Measurements from ENCODE around the gene MAPK6. TPM values are rescaled to one million over a fixed set of nuclear protein-coding genes. Genes with fewer than 3 reads are reported as not detected.

MAPK6 gene
- total RNA-seq, 1 experiment from 2014 or later: 56.4 TPM

DNA sequence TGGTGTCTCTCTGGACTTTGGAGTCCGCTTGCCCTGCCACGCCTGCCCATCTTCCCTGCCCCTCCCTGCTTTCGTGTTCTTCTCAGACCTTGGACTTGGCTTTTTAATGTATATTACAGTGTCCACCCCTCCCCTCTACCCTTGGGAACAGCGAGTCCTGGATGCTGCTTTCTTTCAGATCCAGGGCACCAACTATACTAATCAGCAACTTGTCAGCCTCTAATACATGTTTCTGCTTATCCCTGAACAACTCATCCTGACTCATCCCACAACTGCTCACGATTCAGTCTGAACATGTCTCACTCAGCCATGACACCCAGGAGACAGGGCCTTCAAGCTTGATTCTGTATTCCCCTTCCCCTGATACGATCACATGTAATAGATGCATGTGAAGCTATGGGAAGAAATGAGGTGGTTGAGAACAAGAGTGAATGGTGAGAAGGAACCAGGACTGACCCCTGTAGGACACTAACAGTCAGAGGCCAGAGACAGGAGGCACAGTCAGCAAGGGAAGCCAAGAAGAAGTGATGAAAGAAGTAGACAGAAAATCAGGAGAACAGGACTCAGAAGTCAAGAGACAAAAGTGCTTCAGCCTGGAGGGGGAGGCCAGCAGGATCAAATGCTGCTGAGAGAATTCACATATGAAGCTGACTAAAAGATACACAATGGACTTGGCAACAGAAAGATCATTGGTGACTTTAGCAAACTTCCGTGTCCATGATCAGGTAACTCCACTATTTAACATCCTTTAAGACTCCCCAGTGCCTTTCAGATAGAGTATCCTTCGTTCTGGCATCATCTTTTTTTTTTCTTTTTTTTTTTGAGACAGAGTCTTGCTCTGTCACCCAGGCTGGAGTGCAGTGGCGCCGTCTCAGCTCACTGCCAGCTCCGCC lies 58.1 kb downstream of the MAPK6 start:
- ChIA-PET POLR2A (ENCODE audit: low non-redundant PET) (no interaction called here), CTCF (no interaction called here)
- H3K4me3 ChIP-seq (ENCODE audit: low read depth, low read length, poor library complexity, severe bottlenecking): no peak overlapping the region
- no peaks in the 10 kb centered on the region for H3K36me3 ChIP-seq (ENCODE audit: insufficient read depth, low read length, poor library complexity, severe bottlenecking)
- TF ChIP-seq, protein P1, sequence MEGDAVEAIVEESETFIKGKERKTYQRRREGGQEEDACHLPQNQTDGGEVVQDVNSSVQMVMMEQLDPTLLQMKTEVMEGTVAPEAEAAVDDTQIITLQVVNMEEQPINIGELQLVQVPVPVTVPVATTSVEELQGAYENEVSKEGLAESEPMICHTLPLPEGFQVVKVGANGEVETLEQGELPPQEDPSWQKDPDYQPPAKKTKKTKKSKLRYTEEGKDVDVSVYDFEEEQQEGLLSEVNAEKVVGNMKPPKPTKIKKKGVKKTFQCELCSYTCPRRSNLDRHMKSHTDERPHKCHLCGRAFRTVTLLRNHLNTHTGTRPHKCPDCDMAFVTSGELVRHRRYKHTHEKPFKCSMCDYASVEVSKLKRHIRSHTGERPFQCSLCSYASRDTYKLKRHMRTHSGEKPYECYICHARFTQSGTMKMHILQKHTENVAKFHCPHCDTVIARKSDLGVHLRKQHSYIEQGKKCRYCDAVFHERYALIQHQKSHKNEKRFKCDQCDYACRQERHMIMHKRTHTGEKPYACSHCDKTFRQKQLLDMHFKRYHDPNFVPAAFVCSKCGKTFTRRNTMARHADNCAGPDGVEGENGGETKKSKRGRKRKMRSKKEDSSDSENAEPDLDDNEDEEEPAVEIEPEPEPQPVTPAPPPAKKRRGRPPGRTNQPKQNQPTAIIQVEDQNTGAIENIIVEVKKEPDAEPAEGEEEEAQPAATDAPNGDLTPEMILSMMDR (conservative IDR thresholded peaks at IDR 0.05; ENCODE audit: low read depth, low read length): no peak
- TF ChIP-seq EZH2 (IDR thresholded peaks at IDR 0.05; ENCODE audit: borderline replicate concordance, low read depth, low read length, poor library complexity, severe bottlenecking): no peak
- H3K27me3 ChIP-seq (replicated peaks; ENCODE audit: insufficient read depth, low read depth, low read length, poor library complexity): no peaks in the 10 kb centered on the region
- no peak overlapping the region for H3K27ac ChIP-seq (ENCODE audit: low read depth, low read length, poor library complexity, severe bottlenecking)
- DNase-seq (ENCODE audit: low spot score): no peak
- H3K4me1 ChIP-seq (ENCODE audit: insufficient read depth, low read length, poor library complexity, severe bottlenecking): no peaks in the 10 kb centered on the region
- intact Hi-C loops (cut with micrococcal nuclease; ENCODE audit: unreplicated experiment): loop anchor here (5.0 kb wide), 1 partner anchor 295 kb away; no protein-coding TSS in a partner anchor
- H3K9me3 ChIP-seq (ENCODE audit: low read depth, low read length, poor library complexity, severe bottlenecking): no peaks in the 10 kb centered on the region
- no TSS peak for BruUV-seq (replicated peaks)

DNA sequence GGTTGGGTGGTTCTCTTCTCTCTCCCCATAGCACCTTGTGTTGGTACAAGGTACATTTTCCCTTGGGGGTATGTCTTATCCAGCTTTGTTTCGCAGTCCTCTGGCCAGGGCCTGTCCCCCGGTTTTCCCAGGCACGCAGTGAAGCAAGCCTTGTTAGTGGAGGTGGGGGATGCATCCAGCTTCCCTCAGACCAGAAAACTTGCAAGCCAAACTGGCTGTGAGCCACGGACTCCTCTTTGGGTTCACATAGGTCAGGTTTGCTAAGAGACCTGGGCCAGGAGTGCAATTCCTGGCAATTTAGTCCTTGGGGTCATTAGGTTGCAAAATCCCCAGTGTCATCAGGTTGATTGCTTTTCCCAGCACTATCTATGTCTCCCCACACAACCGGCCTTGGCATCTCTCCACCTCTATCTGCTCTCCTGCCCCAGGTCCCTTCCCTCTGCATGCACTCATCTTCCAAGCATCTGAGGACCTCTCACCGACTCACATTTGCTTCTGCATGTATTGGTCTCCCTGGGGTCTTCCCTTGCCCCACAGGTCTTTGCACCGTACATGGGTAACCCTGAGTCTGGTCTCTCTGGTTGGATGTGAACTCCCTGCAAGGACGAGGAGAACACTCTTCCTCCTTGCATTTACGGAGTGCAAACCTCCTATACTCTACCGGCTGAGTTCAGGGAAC lies 59.3 kb downstream of the MAPK6 start:
- POLR2A ChIA-PET (ENCODE audit: low non-redundant PET): no interaction called here
- BruUV-seq (replicated peaks): no TSS peak
- Histone ChIP-seq H3K27me3 (replicated peaks; ENCODE audit: insufficient read depth, low read depth, low read length, poor library complexity) (no peaks in the 10 kb centered on the region), H3K4me3 (ENCODE audit: low read depth, low read length, poor library complexity, severe bottlenecking) (no peak overlapping the region), H3K4me1 (ENCODE audit: insufficient read depth, low read length, poor library complexity, severe bottlenecking) (no peaks in the 10 kb centered on the region), H3K27ac (ENCODE audit: low read depth, low read length, poor library complexity, severe bottlenecking) (no peak overlapping the region), H3K36me3 (ENCODE audit: insufficient read depth, low read length, poor library complexity, severe bottlenecking) (no peaks in the 10 kb centered on the region), H3K9me3 (ENCODE audit: low read depth, low read length, poor library complexity, severe bottlenecking) (no peaks in the 10 kb centered on the region)
- CTCF ChIA-PET: interaction anchor here (0.5 to 1.2 kb wide), 10 partner anchors 9 to 657 kb away, joined by 3 to 7 read pairs (median 3); partner anchors contain the start of genes GNB5 and LEO1
- no peak for DNase-seq (ENCODE audit: low spot score)
- intact Hi-C loops (cut with micrococcal nuclease; ENCODE audit: unreplicated experiment): loop anchor here (5.0 kb wide), 1 partner anchor 296 kb away; no protein-coding TSS in a partner anchor
- no peak for TF ChIP-seq EZH2 (IDR thresholded peaks at IDR 0.05; ENCODE audit: borderline replicate concordance, low read depth, low read length, poor library complexity, severe bottlenecking)
- TF ChIP-seq, protein P1 (conservative IDR thresholded peaks at IDR 0.05; ENCODE audit: low read depth, low read length): no peak

DNA sequence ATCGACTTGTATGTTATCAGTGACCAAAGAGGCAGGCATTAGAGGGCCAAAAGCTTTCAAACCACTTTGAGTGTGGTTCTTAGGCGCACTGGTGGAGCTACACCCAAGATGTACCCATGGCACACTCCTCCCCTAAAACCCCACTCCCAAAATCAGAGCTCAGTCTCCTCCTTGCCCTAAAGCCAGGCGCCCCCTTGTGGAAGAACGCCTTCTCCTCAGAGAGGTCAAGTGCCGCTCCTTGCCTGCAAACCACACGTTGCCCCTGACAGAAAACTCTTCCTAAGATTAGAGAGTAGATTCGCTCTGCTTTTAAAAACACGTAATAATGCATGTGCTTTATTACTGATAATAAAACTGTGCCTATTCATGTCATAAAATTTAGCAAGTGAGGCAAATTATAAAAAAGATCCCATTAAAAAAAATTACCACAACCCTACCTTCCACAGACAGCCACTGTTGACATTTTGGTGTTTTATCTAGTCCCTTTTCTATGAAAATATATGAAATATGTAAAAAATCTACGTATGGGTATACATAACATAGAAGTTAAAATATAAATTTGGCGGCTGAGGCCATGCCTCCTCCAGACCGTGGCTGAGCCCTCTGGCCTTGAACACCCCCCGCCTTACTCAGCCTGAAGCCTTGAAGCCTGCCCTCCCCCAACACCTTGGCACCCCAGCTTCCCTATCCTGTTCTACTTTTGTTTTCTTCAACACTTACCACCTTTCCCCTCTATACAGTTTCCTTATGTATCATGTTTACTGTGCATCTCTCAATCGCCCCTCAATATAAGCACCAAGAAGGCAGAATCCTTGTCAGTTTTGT lies 60.1 kb downstream of the MAPK6 start:
- H3K27ac ChIP-seq (ENCODE audit: low read depth, low read length, poor library complexity, severe bottlenecking): no peak overlapping the region
- DNase-seq (ENCODE audit: low spot score): peak; percentile 84
- H3K4me1 ChIP-seq (ENCODE audit: insufficient read depth, low read length, poor library complexity, severe bottlenecking): no peaks in the 10 kb centered on the region
- H3K36me3 ChIP-seq (ENCODE audit: insufficient read depth, low read length, poor library complexity, severe bottlenecking): no peaks in the 10 kb centered on the region
- intact Hi-C loops (cut with micrococcal nuclease; ENCODE audit: unreplicated experiment): loop anchor here (1.0 to 5.0 kb wide), 2 partner anchors 97 to 297 kb away; no protein-coding TSS in a partner anchor
- no TSS peak for BruUV-seq (replicated peaks)
- POLR2A ChIA-PET (ENCODE audit: low non-redundant PET): no interaction called here
- no peaks in the 10 kb centered on the region for H3K9me3 ChIP-seq (ENCODE audit: low read depth, low read length, poor library complexity, severe bottlenecking)
- CTCF ChIA-PET: interaction anchor here (0.5 to 1.2 kb wide), 12 partner anchors 9 to 657 kb away, joined by 3 to 7 read pairs (median 3); partner anchors contain the start of genes GNB5 and LEO1
- H3K27me3 ChIP-seq (replicated peaks; ENCODE audit: insufficient read depth, low read depth, low read length, poor library complexity): no peaks in the 10 kb centered on the region
- TF ChIP-seq, protein P1 (conservative IDR thresholded peaks at IDR 0.05; ENCODE audit: low read depth, low read length): peak; percentile 95
- TF ChIP-seq EZH2 (IDR thresholded peaks at IDR 0.05; ENCODE audit: borderline replicate concordance, low read depth, low read length, poor library complexity, severe bottlenecking): no peak
- H3K4me3 ChIP-seq (ENCODE audit: low read depth, low read length, poor library complexity, severe bottlenecking): no peak overlapping the region
